OCI-LY7 (cell line): Measurements from ENCODE around the gene CPB1. TPM values are rescaled to one million over a fixed set of nuclear protein-coding genes. Genes with fewer than 3 reads are reported as not detected.

Source experiments
- BruUV-seq: library from RNA; stranded (reverse); fragments of 400-500 nt; replicated peaks from 2 replicates; lab custom pipeline; 2021; lab: Mats Ljungman, UMichigan
- CTCF ChIA-PET: fragments of 300-600 bp; sonication (Branson Sonifier 250); formaldehyde crosslinking; loops from one replicate; lab custom pipeline; 2022; ENCODE audit warnings: antibody characterized with exemption; ENCODE audit not compliant: unreplicated experiment; lab: Charles Lee
- POLR2A ChIA-PET: fragments of 300-600 bp; sonication (Branson Sonifier 250); formaldehyde crosslinking; loops from one replicate; lab custom pipeline; 2022; ENCODE audit warnings: antibody characterized with exemption; lab: Charles Lee
- DNase-seq: peaks from one replicate; pipeline ENCODE4 v3.0.0-alpha.2; 2015; ENCODE audit warnings: low spot score
- H2AFZ ChIP-seq: fragments of 200-600 bp; sonication (generic), shearing (Covaris generic); 2 replicates; pipeline ENCODE4 v1.6.1; 2014; ENCODE audit warnings: mild to moderate bottlenecking, antibody characterized with exemption, low read length, moderate library complexity
- H3K27ac ChIP-seq: fragments of 200-600 bp; sonication (generic); 2 replicates; pipeline ENCODE4 v1.5.1; 2014; ENCODE audit warnings: mixed run types, low read depth, mild to moderate bottlenecking, moderate library complexity, low read length, inconsistent platforms; ENCODE audit not compliant: poor library complexity, severe bottlenecking
- H3K36me3 ChIP-seq: fragments of 200-600 bp; sonication (generic); 2 replicates; pipeline ENCODE4 v1.6.1; 2014; ENCODE audit warnings: mild to moderate bottlenecking, antibody characterized with exemption, low read length, moderate library complexity, mixed read lengths; ENCODE audit not compliant: insufficient read depth
- H3K4me1 ChIP-seq: fragments of 200-600 bp; sonication (generic); 2 replicates; pipeline ENCODE4 v1.5.1; 2014; ENCODE audit warnings: mild to moderate bottlenecking, low read length; ENCODE audit not compliant: insufficient read depth, poor library complexity, severe bottlenecking
- H3K4me2 ChIP-seq: fragments of 200-600 bp; sonication (generic); 2 replicates; pipeline ENCODE4 v1.6.1; 2014; ENCODE audit warnings: mild to moderate bottlenecking, low read length
- H3K4me3 ChIP-seq: fragments of 200-600 bp; sonication (generic); 2 replicates; pipeline ENCODE4 v1.5.1; 2014; ENCODE audit warnings: mild to moderate bottlenecking, low read depth, low read length; ENCODE audit not compliant: poor library complexity, severe bottlenecking
- H3K79me2 ChIP-seq: fragments of 200-600 bp; sonication (generic); 2 replicates; pipeline ENCODE4 v1.6.1; 2016; ENCODE audit warnings: low read depth, mild to moderate bottlenecking, low read length, moderate library complexity, mixed read lengths; ENCODE audit not compliant: insufficient read depth
- H3K9me2 ChIP-seq: fragments of 200-600 bp; sonication (generic); 2 replicates; pipeline ENCODE4 v1.6.1; 2016; ENCODE audit warnings: mild to moderate bottlenecking, low read length, mixed read lengths; ENCODE audit not compliant: insufficient read depth
- H3K9me3 ChIP-seq: fragments of 200-600 bp; sonication (generic); 2 replicates; pipeline ENCODE4 v1.6.1; 2014; ENCODE audit warnings: mild to moderate bottlenecking, mixed run types, low read length, mixed read lengths
- H4K20me1 ChIP-seq: fragments of 200-600 bp; sonication (generic); 2 replicates; pipeline ENCODE4 v1.6.1; 2014; ENCODE audit warnings: mild to moderate bottlenecking, antibody characterized with exemption, low read length, moderate library complexity, mixed read lengths; ENCODE audit not compliant: insufficient read depth
- CTCF ChIP-seq: fragments of 200-600 bp; sonication (generic); conservative IDR thresholded peaks from 2 replicates; pipeline ENCODE4 v1.5.1; 2014; ENCODE audit warnings: mild to moderate bottlenecking, antibody characterized with exemption, low read length, moderate library complexity, mixed read lengths
- EZH2phosphoT487 ChIP-seq: fragments of 200-600 bp; sonication (generic); IDR thresholded peaks from 2 replicates; pipeline ENCODE4 v1.6.1; 2018; ENCODE audit warnings: low read depth, borderline replicate concordance, mild to moderate bottlenecking, mixed run types, antibody characterized with exemption, low read length, moderate library complexity, mixed read lengths
- intact Hi-C: fragments of 100-400 bp; cut with micrococcal nuclease; formaldehyde crosslinking; loops from one replicate; pipeline ENCODE4 v1.10.0; 2022; ENCODE audit not compliant: unreplicated experiment
- total RNA-seq, 2 experiments: library from RNA; depleted of rRNA in 1 of 2; stranded (reverse); fragments of >200 nt in 1 of 2; shearing (Covaris generic) in 1 of 2; gene quantifications; 2 replicates each; pipeline ENCODE4 v1.2.3, GENCODE V29; 2014 to 2022

The CPB1 gene
- total RNA-seq, 2 experiments from 2014 or later, result not detected

GRCh38 chr3:148881286-148881685 lies 53.7 kb downstream of the CPB1 start:
- Histone ChIP-seq H3K9me3 (no peaks in the 10 kb centered on the region), H3K9me2 (no peaks in the 10 kb centered on the region), H2AFZ (no peak overlapping the region), H3K27ac (no peak overlapping the region), H3K4me1 (no peaks in the 10 kb centered on the region), H3K4me2 (no peak overlapping the region), H3K36me3 (no peaks in the 10 kb centered on the region), H3K4me3 (no peak overlapping the region), H4K20me1 (no peaks in the 10 kb centered on the region), H3K79me2 (no peaks in the 10 kb centered on the region)
- BruUV-seq, result no TSS peak
- ChIA-PET CTCF (no interaction called here), POLR2A (interaction anchor here (1.0 kb wide), 1 partner anchor 22 kb away, joined by 4 read pairs; no protein-coding TSS in a partner anchor)
- TF ChIP-seq EZH2phosphoT487 (no peak), CTCF (no peak)
- no peak for DNase-seq
- intact Hi-C loops, result no loop called here

GRCh38 chr3:148882288-148882687 lies 54.7 kb downstream of the CPB1 start:
- intact Hi-C loops, result no loop called here
- H3K4me3 ChIP-seq, result no peak overlapping the region
- no peaks in the 10 kb centered on the region for H3K79me2 ChIP-seq
- H2AFZ ChIP-seq, result no peak overlapping the region
- CTCF ChIA-PET, result no interaction called here
- POLR2A ChIA-PET, result no interaction called here
- no peaks in the 10 kb centered on the region for H3K36me3 ChIP-seq
- no peaks in the 10 kb centered on the region for H3K9me3 ChIP-seq
- no peaks in the 10 kb centered on the region for H3K9me2 ChIP-seq
- H3K27ac ChIP-seq, result no peak overlapping the region
- no peaks in the 10 kb centered on the region for H4K20me1 ChIP-seq
- TF ChIP-seq EZH2phosphoT487 (no peak), CTCF (no peak)
- no peak for DNase-seq
- BruUV-seq, result no TSS peak
- H3K4me2 ChIP-seq, result no peak overlapping the region
- H3K4me1 ChIP-seq, result no peaks in the 10 kb centered on the region

- H3K36me3 ChIP-seq, result no peaks in the 10 kb centered on the region
- POLR2A ChIA-PET, result interaction anchor here (0.6 kb wide), 1 partner anchor 735 kb away, joined by 3 read pairs; no protein-coding TSS in a partner anchor
- no peak overlapping the region for H3K4me2 ChIP-seq
- no peaks in the 10 kb centered on the region for H3K4me1 ChIP-seq
- H2AFZ ChIP-seq, result no peak overlapping the region
- CTCF ChIA-PET, result no interaction called here
- TF ChIP-seq EZH2phosphoT487 (no peak), CTCF (no peak)
- H3K4me3 ChIP-seq, result no peak overlapping the region
- intact Hi-C loops, result no loop called here
- H3K79me2 ChIP-seq, result no peaks in the 10 kb centered on the region
- no peaks in the 10 kb centered on the region for H4K20me1 ChIP-seq
- no peaks in the 10 kb centered on the region for H3K9me2 ChIP-seq
- no peak for DNase-seq
- no peak overlapping the region for H3K27ac ChIP-seq
- no TSS peak for BruUV-seq
- H3K9me3 ChIP-seq, result no peaks in the 10 kb centered on the region
These were observed 55.6 kb downstream of the CPB1 start for GRCh38 chr3:148883163-148883562.
